WTC11 (cell line): ENCODE data around the gene SLC13A5. TPM values are rescaled to one million over a fixed set of nuclear protein-coding genes. Genes with fewer than 3 reads are reported as not detected.

Experiments
- ATAC-seq: fragments of 200-7000 bp; cut with Tn5 transposase; 2 replicates; pipeline ENCODE4 v1.10.0; 2021; ENCODE audit warnings: mild to moderate bottlenecking, moderate library complexity
- CTCF ChIA-PET: fragments of 300-600 bp; sonication (Branson Sonifier 250); formaldehyde crosslinking; loops from one replicate; lab custom pipeline; 2021; ENCODE audit warnings: antibody characterized with exemption; lab: Charles Lee
- POLR2A ChIA-PET: fragments of 350-600 bp; sonication (Branson Sonifier 250); formaldehyde crosslinking; loops from one replicate; lab custom pipeline; 2021; ENCODE audit warnings: antibody characterized with exemption; lab: Charles Lee
- DNase-seq: peaks from one replicate; pipeline ENCODE4 v3.0.0; 2021; ENCODE audit warnings: low spot score
- H3K27ac Mint-ChIP-seq: 2 replicates; pipeline ENCODE4 v1.8.0; 2021; ENCODE audit warnings: mixed read lengths
- H3K27me3 Mint-ChIP-seq: 2 replicates; pipeline ENCODE4 v1.8.0; 2021; ENCODE audit warnings: low read depth, mild to moderate bottlenecking, moderate library complexity, mixed read lengths
- H3K36me3 Mint-ChIP-seq: 2 replicates; pipeline ENCODE4 v1.8.0; 2021; ENCODE audit warnings: mixed read lengths
- H3K4me1 Mint-ChIP-seq: 2 replicates; pipeline ENCODE4 v1.8.0; 2022; ENCODE audit warnings: mixed read lengths
- H3K4me3 Mint-ChIP-seq: 2 replicates; pipeline ENCODE4 v1.8.0; 2021; ENCODE audit warnings: mild to moderate bottlenecking, moderate library complexity, mixed read lengths
- H3K9me3 Mint-ChIP-seq: 2 replicates; pipeline ENCODE4 v1.8.0; 2021; ENCODE audit warnings: mixed read lengths
- ATF1 ChIP-seq: sonication (generic); formaldehyde crosslinking; IDR thresholded peaks from 2 replicates; pipeline ENCODE4 v1.8.1; 2023; ENCODE audit warnings: mild to moderate bottlenecking, moderate library complexity, missing genetic modification reagents
- ATF2 ChIP-seq: sonication (generic); formaldehyde crosslinking; IDR thresholded peaks from 2 replicates; pipeline ENCODE4 v1.8.1; 2022; ENCODE audit warnings: low read depth, missing genetic modification reagents, borderline replicate concordance
- ATF6 ChIP-seq: sonication (generic); formaldehyde crosslinking; IDR thresholded peaks from 2 replicates; pipeline ENCODE4 v1.8.1; 2023; ENCODE audit warnings: mild to moderate bottlenecking, missing genetic modification reagents
- CBFB ChIP-seq: sonication (generic); formaldehyde crosslinking; IDR thresholded peaks from 2 replicates; pipeline ENCODE4 v1.8.1; 2022; ENCODE audit warnings: mild to moderate bottlenecking, low read depth, missing genetic modification reagents
- CREB1 ChIP-seq: sonication (generic); formaldehyde crosslinking; IDR thresholded peaks from 2 replicates; pipeline ENCODE4 v1.8.0; 2023; ENCODE audit warnings: mild to moderate bottlenecking, missing genetic modification reagents
- E2F5 ChIP-seq: sonication (generic); formaldehyde crosslinking; IDR thresholded peaks from 2 replicates; pipeline ENCODE4 v1.8.1; 2022; ENCODE audit warnings: mild to moderate bottlenecking, moderate library complexity, missing genetic modification reagents
- ESRRA ChIP-seq: sonication (generic); formaldehyde crosslinking; IDR thresholded peaks from 2 replicates; pipeline ENCODE4 v1.8.1; 2022; ENCODE audit warnings: mild to moderate bottlenecking, missing genetic modification reagents, borderline replicate concordance
- IRF2 ChIP-seq: sonication (generic); formaldehyde crosslinking; IDR thresholded peaks from 2 replicates; pipeline ENCODE4 v1.8.0; 2022; ENCODE audit warnings: low read depth, missing genetic modification reagents, borderline replicate concordance
- MLX ChIP-seq: sonication (generic); formaldehyde crosslinking; IDR thresholded peaks from 2 replicates; pipeline ENCODE4 v1.8.1; 2023; ENCODE audit warnings: mild to moderate bottlenecking, missing genetic modification reagents, moderate library complexity
- PRDM15 ChIP-seq: sonication (generic); formaldehyde crosslinking; IDR thresholded peaks from 2 replicates; pipeline ENCODE4 v1.8.0; 2022; ENCODE audit warnings: missing genetic modification reagents
- PREB ChIP-seq: sonication (generic); formaldehyde crosslinking; IDR thresholded peaks from 2 replicates; pipeline ENCODE4 v1.8.1; 2022; ENCODE audit warnings: mild to moderate bottlenecking, missing genetic modification reagents, moderate library complexity, borderline replicate concordance
- STAT6 ChIP-seq: sonication (generic); formaldehyde crosslinking; conservative IDR thresholded peaks from 2 replicates; pipeline ENCODE4 v1.8.1; 2023; ENCODE audit warnings: mild to moderate bottlenecking, low read depth, missing genetic modification reagents, moderate library complexity
- TEAD1 ChIP-seq: sonication (generic); formaldehyde crosslinking; IDR thresholded peaks from 2 replicates; pipeline ENCODE4 v1.8.0; 2022; ENCODE audit warnings: mild to moderate bottlenecking, missing genetic modification reagents
- ZNF121 ChIP-seq: sonication (generic); formaldehyde crosslinking; IDR thresholded peaks from 2 replicates; pipeline ENCODE4 v1.8.0; 2023; ENCODE audit warnings: missing genetic modification reagents
- ZNF232 ChIP-seq: sonication (generic); formaldehyde crosslinking; IDR thresholded peaks from 2 replicates; pipeline ENCODE4 v1.8.0; 2022; ENCODE audit warnings: mild to moderate bottlenecking, missing genetic modification reagents
- ZNF416 ChIP-seq: fragments of 250-450 bp; sonication (Bioruptor Pico); IDR thresholded peaks from 2 replicates; pipeline ENCODE4 v1.9.0; 2021; ENCODE audit warnings: mild to moderate bottlenecking, inconsistent platforms
- ZNF423 ChIP-seq: fragments of 250-450 bp; sonication (Bioruptor Pico); IDR thresholded peaks from 2 replicates; pipeline ENCODE4 v2.1.2; 2022; ENCODE audit warnings: mild to moderate bottlenecking, moderate library complexity
- ZNF512 ChIP-seq: sonication (generic); formaldehyde crosslinking; IDR thresholded peaks from 2 replicates; pipeline ENCODE4 v1.8.1; 2022; ENCODE audit warnings: missing genetic modification reagents, borderline replicate concordance
- total RNA-seq: library from RNA; stranded (reverse); gene quantifications from 3 replicates; pipeline ENCODE4 v1.2.3, GENCODE V29; 2021

Gene SLC13A5
- total RNA-seq, 1 experiment from 2014 or later = 1.8 TPM

- no peak for TF ChIP-seq ATF6 (CRISPR knock-in tag)
- TF ChIP-seq CREB1 (CRISPR knock-in tag) = no peak
- no peak for TF ChIP-seq TEAD1 (CRISPR knock-in tag)
- TF ChIP-seq ZNF416 (CRISPR knock-in tag) = no peak
- TF ChIP-seq PREB (CRISPR knock-in tag) = no peak
Measured at GRCh38 chr17:6749519-6749918, 36.4 kb upstream of the SLC13A5 start (continued).

GRCh38 chr17:6748617-6749016 is 35.4 kb upstream of the SLC13A5 start:
- ATAC-seq = no peak
- CTCF ChIA-PET = interaction anchor here (1.5 kb wide), 1 partner anchor 95 kb away, joined by 8 read pairs; no protein-coding TSS in a partner anchor
- POLR2A ChIA-PET = no interaction called here

More at GRCh38 chr17:6748617-6749016, 35.4 kb upstream of the SLC13A5 start:
- Mint-ChIP-seq H3K27me3 (peaks cover 5% of the 10 kb centered on the region; the same call in 1 of the 2 replicates), H3K36me3 (peaks cover 7% of the 10 kb centered on the region; the same call in 1 of the 2 replicates), H3K27ac (no peak overlapping the region), H3K4me3 (no peak overlapping the region), H3K4me1 (peaks cover 17% of the 10 kb centered on the region), H3K9me3 (peaks cover 36% of the 10 kb centered on the region)
- DNase-seq = no peak
- TF ChIP-seq ATF1 (CRISPR knock-in tag) = no peak
- no peak for TF ChIP-seq PREB (CRISPR knock-in tag)
- TF ChIP-seq ESRRA (CRISPR knock-in tag) = no peak
- no peak for TF ChIP-seq IRF2 (CRISPR knock-in tag)
- TF ChIP-seq ZNF512 (CRISPR knock-in tag) = no peak
- no peak for TF ChIP-seq PRDM15
- no peak for TF ChIP-seq MLX
- no peak for TF ChIP-seq CBFB (CRISPR knock-in tag)
- no peak for TF ChIP-seq ATF2
- TF ChIP-seq ZNF423 = no peak
- TF ChIP-seq ZNF121 (CRISPR knock-in tag) = no peak
- TF ChIP-seq ZNF232 = no peak
- TF ChIP-seq E2F5 = no peak
- no peak for TF ChIP-seq STAT6 (CRISPR knock-in tag)
